Measurements from ENCODE around the gene MORN1.

DNA sequence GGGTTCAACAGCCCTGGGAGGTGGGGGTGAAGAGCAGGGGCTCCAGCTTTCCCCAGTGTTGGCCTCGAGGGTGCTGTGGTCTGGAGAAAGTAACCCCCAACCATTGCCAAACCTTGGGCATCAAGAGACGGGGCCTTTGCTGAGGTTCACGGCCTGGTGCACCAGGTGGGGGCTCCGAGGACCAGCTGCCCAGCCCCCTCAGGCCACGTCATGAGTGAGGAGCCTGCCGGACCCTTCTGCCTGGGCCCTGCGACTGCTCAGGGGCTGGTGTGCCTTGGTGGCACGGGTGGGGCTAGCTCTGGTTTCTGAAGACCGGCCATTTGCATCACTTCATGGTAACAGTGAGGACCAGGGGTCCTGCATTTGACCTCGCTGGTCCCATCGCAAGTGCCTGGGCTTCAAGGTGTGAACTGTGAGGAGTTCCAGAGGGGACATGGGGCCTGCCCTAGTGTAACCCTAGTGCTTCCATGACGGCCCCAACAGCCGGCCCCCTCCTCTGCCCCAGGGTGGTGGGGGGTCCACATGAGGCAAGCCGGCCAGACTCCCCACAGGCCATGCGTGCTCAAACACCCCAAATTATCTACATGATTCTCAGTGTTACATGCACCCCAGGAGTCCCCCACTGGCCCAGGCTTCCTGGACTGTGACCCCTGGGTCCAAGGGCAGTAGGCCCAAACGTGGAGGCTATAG is 13.5 kb downstream of the MORN1 start:
- TF ChIP-seq, protein P1, sequence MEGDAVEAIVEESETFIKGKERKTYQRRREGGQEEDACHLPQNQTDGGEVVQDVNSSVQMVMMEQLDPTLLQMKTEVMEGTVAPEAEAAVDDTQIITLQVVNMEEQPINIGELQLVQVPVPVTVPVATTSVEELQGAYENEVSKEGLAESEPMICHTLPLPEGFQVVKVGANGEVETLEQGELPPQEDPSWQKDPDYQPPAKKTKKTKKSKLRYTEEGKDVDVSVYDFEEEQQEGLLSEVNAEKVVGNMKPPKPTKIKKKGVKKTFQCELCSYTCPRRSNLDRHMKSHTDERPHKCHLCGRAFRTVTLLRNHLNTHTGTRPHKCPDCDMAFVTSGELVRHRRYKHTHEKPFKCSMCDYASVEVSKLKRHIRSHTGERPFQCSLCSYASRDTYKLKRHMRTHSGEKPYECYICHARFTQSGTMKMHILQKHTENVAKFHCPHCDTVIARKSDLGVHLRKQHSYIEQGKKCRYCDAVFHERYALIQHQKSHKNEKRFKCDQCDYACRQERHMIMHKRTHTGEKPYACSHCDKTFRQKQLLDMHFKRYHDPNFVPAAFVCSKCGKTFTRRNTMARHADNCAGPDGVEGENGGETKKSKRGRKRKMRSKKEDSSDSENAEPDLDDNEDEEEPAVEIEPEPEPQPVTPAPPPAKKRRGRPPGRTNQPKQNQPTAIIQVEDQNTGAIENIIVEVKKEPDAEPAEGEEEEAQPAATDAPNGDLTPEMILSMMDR (IDR thresholded peaks at IDR 0.05): no peak
- no peak for TF ChIP-seq POLR2AphosphoS5 (IDR thresholded peaks at IDR 0.05)
- TF ChIP-seq POLR2A (IDR thresholded peaks at IDR 0.05): no peak
- no peak for TF ChIP-seq EP300 (IDR thresholded peaks at IDR 0.05)
